ENCODE measurements around the gene CYP2U1.

The CYP2U1 gene

DNA sequence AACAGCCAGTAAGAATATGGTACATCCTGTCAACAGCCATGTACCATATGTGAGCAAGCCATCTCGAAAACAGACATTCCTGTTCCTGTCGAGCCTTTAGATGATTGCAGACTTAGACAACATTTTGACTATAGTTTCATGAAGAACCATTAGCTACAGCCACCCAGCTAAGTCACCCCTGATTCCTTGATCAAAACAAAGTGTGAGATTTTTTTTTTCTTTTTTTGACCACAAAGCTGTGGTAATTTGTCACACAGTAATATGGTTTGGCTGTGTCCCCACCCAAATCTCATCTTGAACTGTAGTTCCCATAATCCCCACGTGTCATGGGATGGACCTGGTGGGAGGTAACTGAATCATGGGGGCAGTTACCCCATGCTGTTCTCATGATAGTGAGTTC lies 43.2 kb downstream of the CYP2U1 start:
- no peak for DNase-seq (ENCODE audit: low read depth, low spot score)
- no peak overlapping the region for H3K4me3 ChIP-seq (ENCODE audit: low read depth, low read length)
- ChIA-PET POLR2A (no interaction called here), CTCF (interaction anchor here (1.1 kb wide), 1 partner anchor 45 kb away, joined by 3 read pairs; no protein-coding TSS in a partner anchor)
- TF ChIP-seq, protein P1, sequence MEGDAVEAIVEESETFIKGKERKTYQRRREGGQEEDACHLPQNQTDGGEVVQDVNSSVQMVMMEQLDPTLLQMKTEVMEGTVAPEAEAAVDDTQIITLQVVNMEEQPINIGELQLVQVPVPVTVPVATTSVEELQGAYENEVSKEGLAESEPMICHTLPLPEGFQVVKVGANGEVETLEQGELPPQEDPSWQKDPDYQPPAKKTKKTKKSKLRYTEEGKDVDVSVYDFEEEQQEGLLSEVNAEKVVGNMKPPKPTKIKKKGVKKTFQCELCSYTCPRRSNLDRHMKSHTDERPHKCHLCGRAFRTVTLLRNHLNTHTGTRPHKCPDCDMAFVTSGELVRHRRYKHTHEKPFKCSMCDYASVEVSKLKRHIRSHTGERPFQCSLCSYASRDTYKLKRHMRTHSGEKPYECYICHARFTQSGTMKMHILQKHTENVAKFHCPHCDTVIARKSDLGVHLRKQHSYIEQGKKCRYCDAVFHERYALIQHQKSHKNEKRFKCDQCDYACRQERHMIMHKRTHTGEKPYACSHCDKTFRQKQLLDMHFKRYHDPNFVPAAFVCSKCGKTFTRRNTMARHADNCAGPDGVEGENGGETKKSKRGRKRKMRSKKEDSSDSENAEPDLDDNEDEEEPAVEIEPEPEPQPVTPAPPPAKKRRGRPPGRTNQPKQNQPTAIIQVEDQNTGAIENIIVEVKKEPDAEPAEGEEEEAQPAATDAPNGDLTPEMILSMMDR (IDR thresholded peaks at IDR 0.05; ENCODE audit: insufficient read depth, low read length, missing control alignments): no peak

DNA sequence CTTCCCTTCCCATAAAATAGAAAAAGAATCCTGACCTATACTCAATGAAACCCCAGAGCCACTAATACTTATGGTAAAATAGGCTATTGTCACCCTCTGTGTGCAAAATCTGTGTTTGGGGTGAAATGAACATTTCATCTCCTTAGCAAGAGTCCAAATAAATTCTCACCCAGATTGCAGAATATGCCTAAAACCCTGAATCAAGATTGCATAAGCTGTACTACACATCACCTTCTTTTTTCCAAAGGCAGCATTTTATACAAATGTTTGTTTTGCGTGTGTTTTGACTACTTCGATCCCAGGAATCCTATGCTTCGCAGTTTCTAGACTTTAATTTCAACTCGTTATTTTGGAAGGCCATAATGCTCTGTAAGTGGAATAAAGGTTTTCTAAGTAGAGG lies 46.1 kb downstream of the CYP2U1 start:
- DNase-seq (ENCODE audit: low read depth, low spot score): no peak
- CTCF ChIA-PET: no interaction called here

DNA sequence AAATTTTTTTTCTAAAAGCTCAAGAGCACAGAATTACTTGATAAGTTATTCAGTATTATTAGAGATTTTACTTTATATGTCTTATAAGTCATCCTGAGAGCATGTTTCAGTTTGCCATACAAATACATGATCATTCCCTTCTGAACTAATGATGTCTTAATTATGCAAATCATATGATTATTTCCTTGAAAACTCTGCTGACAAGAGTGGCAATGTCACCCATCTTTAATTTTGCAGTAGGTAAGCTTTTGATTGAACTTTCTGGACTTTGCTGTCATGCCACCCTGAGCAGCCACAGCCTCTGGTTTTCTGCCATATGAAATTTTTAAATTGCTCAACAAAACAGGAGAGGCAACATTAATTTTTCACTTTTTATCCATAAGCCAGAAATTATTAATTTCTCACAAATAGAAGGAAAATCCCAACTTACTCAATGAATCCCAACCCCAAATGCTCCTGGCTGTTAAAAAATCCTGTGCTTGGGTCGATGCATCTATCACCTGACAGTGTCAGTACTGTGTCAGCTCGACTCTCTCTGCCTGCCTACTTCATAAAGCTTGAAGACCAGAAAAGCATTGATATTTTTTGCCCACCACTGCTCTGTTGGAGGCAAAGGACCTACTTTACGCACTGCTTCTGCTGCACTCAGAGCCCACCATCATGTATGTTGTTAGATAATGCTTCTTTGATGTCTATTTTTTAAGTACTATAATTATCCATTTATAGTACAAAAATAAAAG lies 46.8 kb downstream of the CYP2U1 start:
- DNase-seq (ENCODE audit: low read depth, low spot score): no peak
- H3K4me3 ChIP-seq (ENCODE audit: low read depth, low read length): no peak overlapping the region
- ChIA-PET POLR2A (no interaction called here), CTCF (no interaction called here)
- TF ChIP-seq, protein P1 (IDR thresholded peaks at IDR 0.05; ENCODE audit: insufficient read depth, low read length, missing control alignments): no peak

More for the DNA sequence above, 46.1 kb downstream of the CYP2U1 start:
- no peak overlapping the region for H3K4me3 ChIP-seq (ENCODE audit: low read depth, low read length)
- POLR2A ChIA-PET: no interaction called here
- TF ChIP-seq, protein P1 (IDR thresholded peaks at IDR 0.05; ENCODE audit: insufficient read depth, low read length, missing control alignments): no peak

DNA sequence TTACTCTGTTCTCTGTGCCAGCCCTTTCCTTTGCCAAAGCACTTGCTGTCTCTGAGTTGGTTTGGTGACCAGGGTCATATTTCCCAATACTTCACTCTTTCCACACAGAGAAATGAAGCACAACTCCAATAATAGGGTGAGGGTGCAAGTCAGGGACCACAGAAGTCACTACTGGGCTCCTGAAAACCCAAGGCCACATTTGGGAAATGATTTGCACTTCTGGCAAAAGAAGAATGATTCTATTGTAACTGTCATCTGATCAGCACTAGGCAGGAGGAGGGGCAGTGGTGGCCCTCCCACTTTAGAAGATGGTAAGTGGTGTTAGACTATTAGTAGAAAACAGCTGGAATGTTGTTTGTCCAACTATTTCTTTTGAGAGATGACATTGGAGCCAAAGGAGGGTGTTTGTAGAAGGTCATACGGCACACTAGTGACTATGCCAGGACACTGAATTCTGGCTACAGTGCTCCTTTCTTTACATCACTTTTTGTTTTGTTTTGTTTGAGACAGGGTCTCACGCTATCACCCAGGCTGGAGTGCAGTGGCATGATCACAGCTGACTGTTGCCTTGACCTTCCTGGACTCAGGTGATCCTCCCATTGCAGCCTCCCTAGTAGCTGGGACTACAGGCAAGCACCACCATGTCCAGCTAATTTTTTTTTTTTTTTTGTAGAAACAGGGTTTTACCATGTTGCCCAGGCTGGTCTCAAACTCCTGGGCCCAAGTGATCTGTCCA lies 47.5 kb downstream of the CYP2U1 start:
- no peak overlapping the region for H3K4me3 ChIP-seq (ENCODE audit: low read depth, low read length)
- POLR2A ChIA-PET: no interaction called here
- no peak for DNase-seq (ENCODE audit: low read depth, low spot score)
- TF ChIP-seq, protein P1 (IDR thresholded peaks at IDR 0.05; ENCODE audit: insufficient read depth, low read length, missing control alignments): no peak
- CTCF ChIA-PET: no interaction called here

DNA sequence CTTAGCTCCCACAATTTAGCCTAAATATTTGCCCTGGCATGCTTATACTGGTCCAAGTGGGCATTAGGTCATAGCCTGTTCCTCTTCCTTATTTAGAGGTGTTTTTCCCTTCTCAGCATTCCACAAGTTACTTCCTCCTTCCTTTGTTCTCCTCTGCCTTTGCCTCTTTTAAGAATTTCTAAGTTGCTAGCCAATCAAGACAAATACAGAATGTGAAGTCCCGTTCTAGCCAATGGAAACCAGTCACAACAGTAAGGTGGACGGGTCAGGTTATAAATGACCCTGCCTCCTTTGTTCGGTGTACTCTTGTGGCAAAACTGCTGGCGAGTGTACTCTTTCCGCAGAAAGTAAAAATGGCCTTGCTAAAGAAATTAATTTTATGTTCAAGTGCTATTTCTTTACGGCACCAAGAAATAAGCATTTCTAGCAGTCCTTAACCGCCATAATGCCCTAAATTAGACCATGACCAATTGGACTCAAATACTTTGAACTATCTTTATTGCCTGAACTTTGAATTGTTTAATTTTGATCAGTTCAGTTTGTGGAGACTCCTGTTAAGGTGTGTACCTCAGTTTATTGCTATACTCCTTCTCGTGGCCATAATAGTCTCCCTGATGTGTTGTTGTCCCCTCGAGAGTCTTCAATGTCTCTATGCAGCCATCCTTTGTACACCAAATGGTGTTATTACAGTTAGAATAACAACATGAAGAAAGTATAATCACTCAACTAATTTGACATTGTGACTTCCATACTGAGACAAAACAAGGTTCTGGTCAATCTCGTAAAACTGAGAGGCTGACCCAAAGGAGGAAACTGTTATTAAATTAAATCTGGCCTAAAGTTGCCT lies 56.8 kb downstream of the CYP2U1 start:
- ChIA-PET POLR2A (no interaction called here), CTCF (interaction anchor here (1.9 kb wide), 1 partner anchor 31 kb away, joined by 4 read pairs; no protein-coding TSS in a partner anchor)
- no peak overlapping the region for H3K4me3 ChIP-seq (ENCODE audit: low read depth, low read length)
- no peak for DNase-seq (ENCODE audit: low read depth, low spot score)
- TF ChIP-seq, protein P1 (IDR thresholded peaks at IDR 0.05; ENCODE audit: insufficient read depth, low read length, missing control alignments): no peak

DNA sequence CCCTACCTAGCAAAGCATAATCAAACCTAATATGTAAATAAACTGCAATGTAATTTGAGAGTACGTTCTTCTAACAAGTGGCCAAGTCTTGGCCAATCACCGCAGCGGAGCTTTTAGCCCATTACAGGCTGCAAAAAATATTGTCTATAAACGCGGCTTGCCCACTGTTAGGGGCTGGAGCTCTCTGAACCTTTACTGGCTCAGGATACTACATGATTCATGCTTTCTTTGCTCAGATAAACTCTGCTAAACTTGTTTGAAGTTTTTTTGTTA lies 57.4 kb downstream of the CYP2U1 start:
- no peak overlapping the region for H3K4me3 ChIP-seq (ENCODE audit: low read depth, low read length)
- POLR2A ChIA-PET: no interaction called here
- DNase-seq (ENCODE audit: low read depth, low spot score): no peak

More for the DNA sequence above, 57.4 kb downstream of the CYP2U1 start:
- CTCF ChIA-PET: interaction anchor here (1.9 kb wide), 1 partner anchor 30 kb away, joined by 4 read pairs; no protein-coding TSS in a partner anchor
- TF ChIP-seq, protein P1 (IDR thresholded peaks at IDR 0.05; ENCODE audit: insufficient read depth, low read length, missing control alignments): no peak

Data from AG04449 (cell line).